Measurements from ENCODE around the gene MYO1C. TPM values are rescaled to one million over a fixed set of nuclear protein-coding genes. Genes with fewer than 3 reads are reported as not detected.

MYO1C gene
- total RNA-seq, 1 donor from 2014 or later, result 64.4 TPM

- Mint-ChIP-seq H3K27ac (no peak overlapping the region), H3K36me3 (ENCODE audit: insufficient read depth) (no peaks in the 10 kb centered on the region), H3K4me1 (ENCODE audit: low read depth) (no peaks in the 10 kb centered on the region), H3K4me3 (ENCODE audit: low read depth) (no peak overlapping the region), H3K9me3 (ENCODE audit: low read depth) (no peaks in the 10 kb centered on the region), H3K27me3 (peaks cover 5% of the 10 kb centered on the region)
- DNase-seq (ENCODE audit: low spot score, unreplicated experiment), result no peak
- TF ChIP-seq CTCF (IDR thresholded peaks at IDR 0.05; ENCODE audit: unreplicated experiment), result no peak
Measured at GRCh38 chr17:1497831-1498230, 5.3 kb upstream of the MYO1C start.

- H3K4me1 Mint-ChIP-seq (ENCODE audit: low read depth), result no peaks in the 10 kb centered on the region
- no peaks in the 10 kb centered on the region for H3K36me3 Mint-ChIP-seq (ENCODE audit: insufficient read depth)
- no peak for DNase-seq (ENCODE audit: low spot score, unreplicated experiment)
- peaks cover 10% of the 10 kb centered on the region for H3K27me3 Mint-ChIP-seq
- H3K9me3 Mint-ChIP-seq (ENCODE audit: low read depth), result no peaks in the 10 kb centered on the region
- no peak overlapping the region for H3K27ac Mint-ChIP-seq
- TF ChIP-seq CTCF (IDR thresholded peaks at IDR 0.05; ENCODE audit: unreplicated experiment), result no peak
- H3K4me3 Mint-ChIP-seq (ENCODE audit: low read depth), result no peak overlapping the region
Measured at GRCh38 chr17:1496869-1497268, 4.4 kb upstream of the MYO1C start.

- Mint-ChIP-seq H3K36me3 (ENCODE audit: insufficient read depth) (no peaks in the 10 kb centered on the region), H3K4me3 (ENCODE audit: low read depth) (no peak overlapping the region), H3K4me1 (ENCODE audit: low read depth) (peaks cover 4% of the 10 kb centered on the region), H3K9me3 (ENCODE audit: low read depth) (no peaks in the 10 kb centered on the region), H3K27me3 (peaks cover 10% of the 10 kb centered on the region), H3K27ac (no peak overlapping the region)
- no peak for DNase-seq (ENCODE audit: low spot score, unreplicated experiment)
- no peak for TF ChIP-seq CTCF (IDR thresholded peaks at IDR 0.05; ENCODE audit: unreplicated experiment)
Measured at GRCh38 chr17:1495265-1495989, 2.9 kb upstream of the MYO1C start.

GRCh38 chr17:1494736-1495253, 2.3 kb upstream of the MYO1C start:
- Mint-ChIP-seq H3K27ac (no peak overlapping the region), H3K9me3 (ENCODE audit: low read depth) (no peaks in the 10 kb centered on the region), H3K27me3 (peaks cover 10% of the 10 kb centered on the region), H3K4me1 (ENCODE audit: low read depth) (peaks cover 5% of the 10 kb centered on the region), H3K4me3 (ENCODE audit: low read depth) (no peak overlapping the region), H3K36me3 (ENCODE audit: insufficient read depth) (no peaks in the 10 kb centered on the region)
- TF ChIP-seq CTCF (IDR thresholded peaks at IDR 0.05; ENCODE audit: unreplicated experiment), result no peak
- no peak for DNase-seq (ENCODE audit: low spot score, unreplicated experiment)

GRCh38 chr17:1494203-1494602, 1.7 kb upstream of the MYO1C start:
- Mint-ChIP-seq H3K27me3 (peaks cover 10% of the 10 kb centered on the region), H3K27ac (peak overlapping the region; percentile 11), H3K36me3 (ENCODE audit: insufficient read depth) (no peaks in the 10 kb centered on the region), H3K9me3 (ENCODE audit: low read depth) (no peaks in the 10 kb centered on the region), H3K4me3 (ENCODE audit: low read depth) (no peak overlapping the region), H3K4me1 (ENCODE audit: low read depth) (peaks cover 5% of the 10 kb centered on the region)
- no peak for DNase-seq (ENCODE audit: low spot score, unreplicated experiment)
- no peak for TF ChIP-seq CTCF (IDR thresholded peaks at IDR 0.05; ENCODE audit: unreplicated experiment)
